Amygdala (tissue), 56 donors: ENCODE data around the gene ZNF26.

Experiments
- DNase-seq, 56 donors: peaks; one replicate each; lab custom pipeline; 2025; lab: John Stamatoyannopoulos, UW

Gene ZNF26

DNA sequence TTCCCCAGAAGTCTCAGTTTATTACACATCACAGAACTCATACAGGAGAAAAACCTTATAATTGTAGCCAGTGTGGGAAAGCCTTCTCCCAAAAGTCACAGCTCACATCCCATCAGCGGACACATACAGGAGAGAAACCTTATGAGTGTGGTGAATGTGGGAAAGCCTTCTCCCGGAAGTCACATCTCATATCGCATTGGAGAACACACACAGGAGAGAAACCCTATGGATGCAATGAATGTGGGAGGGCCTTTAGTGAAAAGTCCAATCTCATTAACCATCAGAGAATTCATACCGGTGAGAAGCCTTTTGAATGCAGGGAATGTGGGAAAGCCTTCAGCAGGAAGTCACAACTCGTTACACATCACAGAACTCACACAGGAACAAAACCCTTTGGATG lies 71.3 kb downstream of the ZNF26 start:
- DNase-seq, result no peak

DNA sequence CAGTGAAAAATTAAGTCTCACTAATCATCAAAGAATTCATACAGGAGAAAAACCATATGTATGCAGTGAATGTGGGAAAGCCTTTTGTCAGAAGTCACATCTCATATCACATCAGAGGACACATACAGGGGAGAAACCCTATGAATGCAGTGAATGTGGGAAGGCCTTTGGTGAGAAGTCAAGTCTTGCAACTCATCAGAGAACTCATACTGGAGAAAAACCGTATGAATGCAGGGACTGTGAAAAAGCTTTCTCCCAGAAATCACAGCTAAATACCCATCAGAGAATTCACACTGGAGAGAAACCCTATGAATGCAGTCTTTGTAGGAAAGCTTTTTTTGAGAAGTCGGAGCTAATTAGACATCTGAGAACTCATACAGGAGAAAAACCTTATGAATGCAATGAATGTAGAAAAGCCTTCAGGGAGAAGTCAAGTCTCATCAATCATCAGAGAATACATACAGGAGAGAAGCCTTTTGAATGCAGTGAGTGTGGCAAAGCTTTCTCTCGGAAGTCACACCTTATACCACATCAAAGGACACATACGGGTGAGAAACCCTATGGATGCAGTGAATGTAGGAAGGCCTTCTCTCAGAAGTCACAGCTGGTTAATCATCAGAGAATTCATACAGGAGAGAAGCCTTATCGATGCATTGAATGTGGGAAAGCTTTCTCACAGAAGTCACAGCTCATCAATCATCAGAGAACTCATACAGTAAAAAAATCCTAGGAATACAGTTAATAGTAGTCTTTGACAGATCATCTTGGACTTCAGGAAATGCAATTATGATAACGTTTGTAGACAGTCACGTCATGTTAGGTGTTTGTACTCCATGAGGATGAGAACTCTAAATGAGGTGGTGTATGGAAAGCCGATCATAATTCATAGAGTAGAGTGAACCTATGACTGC lies 72.3 kb downstream of the ZNF26 start:
- no peak for DNase-seq

DNA sequence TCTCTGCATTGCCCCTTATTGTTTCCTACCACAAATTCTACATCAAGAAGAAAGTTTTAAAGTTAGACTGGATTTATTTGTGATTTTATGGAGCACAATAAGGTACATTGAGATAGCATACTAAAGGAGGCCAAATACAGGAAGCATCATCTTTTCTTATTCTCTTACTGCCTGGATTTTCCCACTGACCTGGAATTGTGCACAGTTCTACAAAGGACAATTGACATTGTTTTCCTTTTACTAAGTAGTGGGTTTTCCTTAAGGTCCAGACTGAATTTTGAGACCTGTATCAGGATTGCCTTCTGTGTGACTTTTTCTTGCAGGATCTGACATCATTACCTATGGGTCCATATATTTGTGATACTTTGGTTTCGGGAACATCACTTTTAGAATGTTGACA lies 75.8 kb downstream of the ZNF26 start:
- no peak for DNase-seq

DNA sequence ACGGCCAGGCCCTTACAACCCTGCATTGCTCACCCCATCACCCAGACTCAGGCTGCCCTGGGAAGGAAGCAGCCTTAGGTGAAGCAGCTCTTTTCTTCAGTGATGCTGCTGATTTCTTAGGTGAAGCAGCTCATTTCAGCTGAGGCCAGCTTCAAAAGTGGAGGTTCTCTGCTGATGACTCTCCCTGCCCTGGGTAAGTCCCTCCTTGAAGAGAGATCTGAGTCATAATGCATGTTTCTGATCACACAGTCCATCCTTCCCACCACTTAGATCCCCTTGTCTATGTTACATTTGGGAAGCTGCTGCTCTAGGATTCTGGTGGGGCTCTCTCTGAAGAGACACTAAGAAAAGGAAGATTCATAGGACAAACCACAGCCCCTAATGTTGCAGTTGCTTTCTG lies 77.4 kb downstream of the ZNF26 start:
- no peak for DNase-seq

DNA sequence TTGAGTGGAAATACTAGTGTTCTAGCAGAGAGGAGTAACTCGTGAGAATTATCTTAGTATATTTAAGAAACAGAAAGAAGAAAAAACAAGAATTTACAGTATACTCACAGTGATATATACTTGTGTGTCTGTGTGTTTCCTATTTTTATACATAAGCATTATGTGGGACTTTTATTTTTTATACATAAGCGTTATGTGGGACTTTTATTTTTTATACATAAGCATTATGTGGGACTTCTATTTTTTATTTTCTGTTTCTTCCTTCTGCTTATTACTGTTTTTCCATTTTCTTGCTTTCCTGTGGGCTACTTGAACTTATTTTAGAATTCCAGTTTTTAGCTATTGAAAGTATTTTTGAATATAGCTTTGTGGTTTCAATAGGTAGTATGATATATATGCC lies 87.7 kb downstream of the ZNF26 start:
- DNase-seq, result no peak
